Activated CD4-positive, alpha-beta T cell treated with anti-CD3 and anti-CD28 coated beads for 36 hours (primary cell): ENCODE results near the gene AURKB. TPM values are rescaled to one million over a fixed set of nuclear protein-coding genes. Genes with fewer than 3 reads are reported as not detected.

ENCODE experiments used
- ATAC-seq: fragments of 200-7000 bp; cut with Tn5 transposase; one replicate; pipeline ENCODE4 v1.10.0; 2021; ENCODE audit warnings: mild to moderate bottlenecking, moderate library complexity
- CTCF ChIA-PET: fragments of 350-600 bp; sonication (Branson Sonifier 250); formaldehyde crosslinking; loops from one replicate; lab custom pipeline; 2021; ENCODE audit warnings: antibody characterized with exemption; lab: Charles Lee
- POLR2A ChIA-PET: fragments of 350-600 bp; sonication (Branson Sonifier 250); formaldehyde crosslinking; loops from one replicate; lab custom pipeline; 2021; ENCODE audit warnings: antibody characterized with exemption, inconsistent platforms; lab: Charles Lee
- DNase-seq: peaks from one replicate; pipeline ENCODE4 v3.0.0-alpha.2; 2020
- H3K27ac Mint-ChIP-seq: one replicate; pipeline ENCODE4 v1.8.0; 2021; ENCODE audit warnings: mixed read lengths
- H3K27me3 Mint-ChIP-seq: one replicate; pipeline ENCODE4 v1.8.0; 2021; ENCODE audit warnings: mixed read lengths
- H3K36me3 Mint-ChIP-seq: one replicate; pipeline ENCODE4 v1.8.0; 2021; ENCODE audit warnings: low read depth, mixed read lengths
- H3K4me1 Mint-ChIP-seq: one replicate; pipeline ENCODE4 v1.8.0; 2021; ENCODE audit warnings: mixed read lengths
- H3K4me3 Mint-ChIP-seq: one replicate; pipeline ENCODE4 v1.8.0; 2021; ENCODE audit warnings: mild to moderate bottlenecking, moderate library complexity, mixed read lengths
- H3K9me3 Mint-ChIP-seq: one replicate; pipeline ENCODE4 v1.8.0; 2021; ENCODE audit warnings: low read depth, mixed read lengths
- intact Hi-C, 2 experiments: fragments of 100-400 bp; cut with DNase I in 1 of 2; cut with micrococcal nuclease in 1 of 2; formaldehyde crosslinking; loops; one replicate each; pipeline versions ENCODE4 v1.14.2 to v1.15.1; 2022 to 2024; cut with DNase I, micrococcal nuclease
- total RNA-seq, 2 experiments: library from RNA; stranded (reverse); gene quantifications; one replicate each; pipeline ENCODE4 v1.2.3, GENCODE V29; 2021

The AURKB gene
- total RNA-seq, 2 experiments from 2014 or later, result 173 to 226 TPM

GRCh38 chr17:8248751-8249607, 38.6 kb upstream of the AURKB start, which contains the start of gene PFAS:
PFAS (plus strand) TSS chr17:8249289; CDS start chr17:8253938, 4,649 bp downstream.
- peak within 1 kb of the TSS; percentile 98 for H3K27ac Mint-ChIP-seq
- ATAC-seq (peak; percentile 57), DNase-seq (peak; percentile 98)
- peaks cover 36% of the 10 kb centered on the region for H3K4me1 Mint-ChIP-seq
- POLR2A ChIA-PET, result interaction anchor here (0.6 to 4.0 kb wide), 15 partner anchors 24 to 353 kb away, joined by 3 to 40 read pairs (median 5); partner anchors contain the start of genes ALOXE3, BORCS6, RANGRF and SLC25A35
- peak within 1 kb of the TSS; percentile 94 for H3K4me3 Mint-ChIP-seq
- H3K27me3 Mint-ChIP-seq, result no peaks in the 10 kb centered on the region
- H3K36me3 Mint-ChIP-seq, result peaks cover 37% of the 10 kb centered on the region
- intact Hi-C loops, result loop anchor here (1.0 to 5.0 kb wide), 18 partner anchors 27 to 1010 kb away; partner anchors contain the start of genes RANGRF (in 2 of the 2), RPL26 (in 2 of the 2), ALOXE3 (in 1 of the 2) and CNTROB (in 1 of the 2)
- CTCF ChIA-PET, result interaction anchor here (0.5 to 2.2 kb wide), 13 partner anchors 11 to 506 kb away, joined by 3 to 14 read pairs (median 4); no protein-coding TSS in a partner anchor
- no peaks in the 10 kb centered on the region for H3K9me3 Mint-ChIP-seq

DNA sequence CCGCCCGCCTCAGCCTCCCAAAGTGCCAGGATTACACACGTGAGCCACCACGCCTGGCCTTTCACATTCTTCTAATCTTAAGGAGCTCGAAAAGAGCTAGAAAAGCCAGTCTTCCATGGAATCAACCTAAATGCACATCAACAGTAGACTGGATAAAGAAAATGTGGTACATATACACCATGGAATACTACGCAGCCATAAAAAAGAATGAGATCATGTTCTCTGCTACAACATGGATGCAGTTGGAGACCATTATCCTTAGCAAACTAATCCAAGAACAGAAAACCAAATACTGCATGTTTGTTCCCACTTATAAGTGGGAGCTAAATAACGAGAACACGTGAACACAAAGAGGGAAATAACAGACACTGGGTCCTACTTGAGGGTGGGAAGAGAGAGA, 34.4 kb upstream of the AURKB start:
- intact Hi-C loops, result loop anchor here in 1 of 2 experiments (5.0 kb wide), 1 partner anchor 138 kb away; the partner anchor contains the start of gene RPL26
- ChIA-PET POLR2A (interaction anchor here (0.7 to 1.1 kb wide), 2 partner anchors 71 to 207 kb away, joined by 3 to 4 read pairs; no protein-coding TSS in a partner anchor), CTCF (interaction anchor here (0.9 to 3.1 kb wide), 5 partner anchors 10 to 56 kb away, joined by 3 to 10 read pairs (median 6); no protein-coding TSS in a partner anchor)
- DNase-seq (no peak), ATAC-seq (no peak)
- H3K4me1 Mint-ChIP-seq, result peaks cover 40% of the 10 kb centered on the region
- peaks cover 46% of the 10 kb centered on the region for H3K36me3 Mint-ChIP-seq
- H3K9me3 Mint-ChIP-seq, result no peaks in the 10 kb centered on the region
- H3K27me3 Mint-ChIP-seq, result no peaks in the 10 kb centered on the region
- no peak overlapping the region for H3K27ac Mint-ChIP-seq
- no peak overlapping the region for H3K4me3 Mint-ChIP-seq

- intact Hi-C loops, result no loop called here
- Mint-ChIP-seq H3K4me1 (peaks cover 42% of the 10 kb centered on the region), H3K9me3 (no peaks in the 10 kb centered on the region), H3K4me3 (no peak overlapping the region), H3K27ac (peak overlapping the region; percentile 75), H3K27me3 (no peaks in the 10 kb centered on the region), H3K36me3 (peaks cover 47% of the 10 kb centered on the region)
- POLR2A ChIA-PET, result interaction anchor here (0.6 to 1.1 kb wide), 3 partner anchors 21 to 226 kb away, joined by 3 to 4 read pairs (median 3); no protein-coding TSS in a partner anchor
- CTCF ChIA-PET, result interaction anchor here (0.7 to 3.1 kb wide), 6 partner anchors 9 to 60 kb away, joined by 3 to 10 read pairs (median 5); no protein-coding TSS in a partner anchor
- peak; percentile 57 for DNase-seq
- ATAC-seq, result no peak
These were observed 33.5 kb upstream of the AURKB start for GRCh38 chr17:8243827-8244226.

DNA sequence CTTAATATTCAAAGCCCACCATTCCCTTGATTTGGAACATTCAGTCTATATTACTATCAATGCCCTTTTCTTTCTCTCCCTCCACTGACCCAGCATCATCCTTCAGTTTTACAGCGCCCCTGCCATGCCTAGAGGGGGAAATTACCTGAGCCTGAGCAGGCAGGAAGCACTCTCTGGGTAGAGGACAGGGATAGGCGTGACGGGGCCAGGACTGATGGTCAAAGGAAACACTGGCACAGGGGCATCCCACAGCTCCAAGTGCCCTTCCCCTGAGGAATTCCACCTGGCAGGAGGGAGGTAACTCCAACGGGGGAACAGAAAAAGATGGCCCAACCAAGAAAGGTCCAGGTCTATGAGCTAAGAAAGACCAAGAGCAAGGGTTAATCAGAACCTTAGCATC, 27.5 kb upstream of the AURKB start:
- DNase-seq (no peak), ATAC-seq (no peak)
- H3K27me3 Mint-ChIP-seq, result no peaks in the 10 kb centered on the region
- intact Hi-C loops, result no loop called here
- POLR2A ChIA-PET, result interaction anchor here (1.0 kb wide), 1 partner anchor 65 kb away, joined by 3 read pairs; no protein-coding TSS in a partner anchor
- H3K9me3 Mint-ChIP-seq, result no peaks in the 10 kb centered on the region
- peaks cover 61% of the 10 kb centered on the region for H3K36me3 Mint-ChIP-seq
- peaks cover 22% of the 10 kb centered on the region for H3K4me1 Mint-ChIP-seq
- H3K4me3 Mint-ChIP-seq, result no peak overlapping the region
- CTCF ChIA-PET, result interaction anchor here (1.0 to 1.1 kb wide), 2 partner anchors 9 to 144 kb away, joined by 3 to 4 read pairs; no protein-coding TSS in a partner anchor
- peak overlapping the region; percentile 28 for H3K27ac Mint-ChIP-seq

- no peak for ATAC-seq
- ChIA-PET CTCF (interaction anchor here (1.0 to 1.1 kb wide), 2 partner anchors 11 to 143 kb away, joined by 3 to 4 read pairs; partner anchors contain the start of genes CTC1 and PFAS), POLR2A (no interaction called here)
- H3K9me3 Mint-ChIP-seq, result no peaks in the 10 kb centered on the region
- DNase-seq, result no peak
- no peaks in the 10 kb centered on the region for H3K27me3 Mint-ChIP-seq
- H3K4me3 Mint-ChIP-seq, result no peak overlapping the region
- no peak overlapping the region for H3K27ac Mint-ChIP-seq
- H3K4me1 Mint-ChIP-seq, result peaks cover 17% of the 10 kb centered on the region
- intact Hi-C loops, result no loop called here
- H3K36me3 Mint-ChIP-seq, result peaks cover 63% of the 10 kb centered on the region
These were observed 26.8 kb upstream of the AURKB start for GRCh38 chr17:8237175-8237574.

- Mint-ChIP-seq H3K27ac (peak overlapping the region; percentile 11), H3K27me3 (no peaks in the 10 kb centered on the region), H3K4me3 (no peak overlapping the region), H3K4me1 (peaks cover 17% of the 10 kb centered on the region), H3K36me3 (peaks cover 66% of the 10 kb centered on the region), H3K9me3 (no peaks in the 10 kb centered on the region)
- DNase-seq (no peak), ATAC-seq (no peak)
- ChIA-PET POLR2A (no interaction called here), CTCF (interaction anchor here (1.1 to 1.6 kb wide), 4 partner anchors 9 to 65 kb away, joined by 3 to 5 read pairs (median 4); partner anchors contain the start of gene BORCS6)
- intact Hi-C loops, result no loop called here
These were observed 25.3 kb upstream of the AURKB start for GRCh38 chr17:8235676-8236075.

DNA sequence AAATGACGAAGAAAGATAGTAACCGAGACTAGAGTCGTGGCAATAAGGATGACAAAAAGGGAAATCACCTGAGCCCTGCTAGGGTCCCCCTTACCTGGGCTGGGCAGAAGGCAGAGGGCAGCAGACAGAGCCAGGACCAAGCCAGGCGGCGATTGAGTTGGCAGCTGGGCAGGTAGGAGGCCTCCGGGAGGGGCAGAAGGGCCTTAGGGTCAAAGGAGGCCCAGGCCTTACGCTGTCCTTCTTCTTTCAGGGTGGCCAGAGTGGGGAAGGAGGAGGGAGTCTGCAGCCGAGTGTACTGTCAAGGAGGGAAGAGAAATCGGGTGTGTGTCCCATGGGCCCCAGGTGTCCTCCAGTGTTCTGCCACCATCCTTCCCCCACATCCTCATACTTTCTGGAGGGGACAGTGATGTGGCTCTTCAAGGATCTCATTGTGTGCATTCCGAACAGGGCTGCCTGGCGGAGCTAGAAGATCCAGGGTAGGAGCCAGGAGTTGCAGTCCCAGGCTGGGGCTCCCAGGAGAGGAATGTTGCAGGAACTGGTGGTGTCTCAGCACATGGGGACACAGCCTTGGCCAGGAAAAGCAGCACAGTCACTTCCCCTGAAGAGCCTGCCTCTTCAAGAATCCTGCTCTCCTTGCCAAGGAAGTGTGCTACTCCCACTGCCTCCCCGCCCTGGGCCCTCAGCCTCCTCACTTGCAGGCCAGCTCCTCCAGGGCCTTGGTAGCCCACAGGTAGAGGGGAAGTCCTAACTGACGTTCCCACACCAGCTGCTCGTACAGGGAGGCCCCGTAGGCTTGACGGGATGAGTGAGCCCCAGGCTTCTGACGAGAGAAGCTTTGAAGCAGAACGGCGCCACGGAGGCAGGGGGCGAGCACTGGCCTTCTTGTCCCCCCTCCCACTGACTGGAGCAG, 24.2 kb upstream of the AURKB start:
- Mint-ChIP-seq H3K27ac (no peak overlapping the region), H3K36me3 (peaks cover 68% of the 10 kb centered on the region), H3K4me3 (no peak overlapping the region), H3K4me1 (peaks cover 15% of the 10 kb centered on the region), H3K9me3 (no peaks in the 10 kb centered on the region), H3K27me3 (no peaks in the 10 kb centered on the region)
- POLR2A ChIA-PET, result no interaction called here
- DNase-seq (no peak), ATAC-seq (no peak)
- intact Hi-C loops, result no loop called here
- CTCF ChIA-PET, result interaction anchor here (1.1 to 1.6 kb wide), 4 partner anchors 10 to 66 kb away, joined by 3 to 5 read pairs (median 4); partner anchors contain the start of gene BORCS6

DNA sequence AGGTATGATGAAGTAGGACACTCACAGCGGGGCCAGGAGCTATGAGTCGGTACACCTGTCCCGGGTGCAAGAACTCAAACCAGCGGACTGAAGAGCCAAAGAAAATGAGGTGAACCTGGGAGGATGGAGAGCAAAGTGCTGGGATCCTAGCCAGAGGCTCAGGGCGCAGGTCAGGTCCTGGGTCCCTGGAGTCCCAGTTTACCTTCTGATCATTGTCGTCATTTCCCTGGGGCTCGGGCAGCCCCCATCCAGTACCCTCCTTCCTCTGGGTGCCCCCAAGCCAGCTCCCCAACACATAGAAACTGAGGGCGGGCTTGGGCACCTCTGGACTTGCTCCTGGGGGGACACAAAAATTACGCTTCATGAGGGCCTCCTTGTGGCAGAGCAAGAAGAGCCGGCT, 21.3 kb upstream of the AURKB start:
- Mint-ChIP-seq H3K9me3 (no peaks in the 10 kb centered on the region), H3K27me3 (no peaks in the 10 kb centered on the region), H3K4me1 (peaks cover 14% of the 10 kb centered on the region), H3K27ac (no peak overlapping the region), H3K36me3 (peaks cover 68% of the 10 kb centered on the region), H3K4me3 (no peak overlapping the region)
- intact Hi-C loops, result no loop called here
- POLR2A ChIA-PET, result no interaction called here
- DNase-seq (no peak), ATAC-seq (no peak)
- CTCF ChIA-PET, result interaction anchor here (0.7 to 2.6 kb wide), 4 partner anchors 12 to 73 kb away, joined by 3 to 9 read pairs (median 4); no protein-coding TSS in a partner anchor

DNA sequence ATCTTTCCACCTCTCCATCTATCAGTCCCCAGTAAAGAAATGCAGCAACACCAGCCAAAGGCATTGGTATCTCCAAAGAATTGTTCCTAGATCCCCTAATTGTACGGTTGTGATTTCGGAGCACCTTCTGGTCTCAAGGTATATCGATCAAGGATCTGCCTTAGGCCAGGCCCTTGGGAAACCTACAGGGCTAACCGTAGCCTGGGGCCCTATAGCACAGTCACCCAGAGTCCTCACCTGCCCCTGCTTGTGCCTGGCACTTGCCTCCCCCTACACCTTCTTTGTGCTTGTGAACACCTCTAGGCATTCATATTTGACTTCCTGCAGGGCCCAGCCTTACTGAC, 16.8 kb upstream of the AURKB start:
- peaks cover 49% of the 10 kb centered on the region for H3K36me3 Mint-ChIP-seq
- ATAC-seq, result no peak
- DNase-seq, result no peak
- peak overlapping the region; percentile 96 for H3K27ac Mint-ChIP-seq
- H3K4me3 Mint-ChIP-seq, result peak overlapping the region; percentile 49
- intact Hi-C loops, result no loop called here
- H3K9me3 Mint-ChIP-seq, result no peaks in the 10 kb centered on the region
- H3K4me1 Mint-ChIP-seq, result peaks cover 39% of the 10 kb centered on the region
- H3K27me3 Mint-ChIP-seq, result no peaks in the 10 kb centered on the region
- ChIA-PET POLR2A (interaction anchor here (0.6 to 2.2 kb wide), 5 partner anchors 17 to 133 kb away, joined by 3 to 11 read pairs (median 5); partner anchors contain the start of gene AURKB), CTCF (interaction anchor here (0.7 to 3.0 kb wide), 6 partner anchors 16 to 153 kb away, joined by 3 to 14 read pairs (median 6); partner anchors contain the start of gene ALOXE3)
